ENCODE results near the gene RELN. TPM values are rescaled to one million over a fixed set of nuclear protein-coding genes. Genes with fewer than 3 reads are reported as not detected.

The RELN gene
- total RNA-seq, 1 donor from 2014 or later = 5.4 TPM

DNA sequence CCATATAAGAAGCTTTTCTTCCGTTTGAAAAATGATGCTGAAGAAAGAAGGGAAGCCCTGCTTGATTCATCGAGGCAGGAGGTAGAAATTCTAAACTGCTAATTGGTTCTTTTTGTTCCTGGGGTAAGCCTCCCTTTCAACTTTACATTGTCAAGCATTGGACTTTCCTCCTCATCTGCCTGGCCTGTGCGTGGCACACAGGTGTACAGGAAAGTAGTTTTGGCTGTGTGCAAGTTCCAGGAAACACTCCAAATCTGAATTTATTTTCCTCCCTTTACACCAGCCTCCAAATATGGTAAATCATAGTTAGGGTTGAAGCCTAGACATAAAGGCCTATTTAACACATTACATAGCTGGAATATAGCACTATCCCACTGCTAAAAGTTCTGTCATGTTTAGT, 18.2 kb upstream of the RELN start:
- Mint-ChIP-seq H3K27me3 (no peaks in the 10 kb centered on the region), H3K4me3 (ENCODE audit: low read depth) (no peak overlapping the region), H3K4me1 (ENCODE audit: low read depth) (peaks cover 8% of the 10 kb centered on the region), H3K27ac (no peak overlapping the region), H3K36me3 (ENCODE audit: insufficient read depth) (no peaks in the 10 kb centered on the region), H3K9me3 (ENCODE audit: low read depth) (peaks cover 4% of the 10 kb centered on the region)
- TF ChIP-seq, protein P1, sequence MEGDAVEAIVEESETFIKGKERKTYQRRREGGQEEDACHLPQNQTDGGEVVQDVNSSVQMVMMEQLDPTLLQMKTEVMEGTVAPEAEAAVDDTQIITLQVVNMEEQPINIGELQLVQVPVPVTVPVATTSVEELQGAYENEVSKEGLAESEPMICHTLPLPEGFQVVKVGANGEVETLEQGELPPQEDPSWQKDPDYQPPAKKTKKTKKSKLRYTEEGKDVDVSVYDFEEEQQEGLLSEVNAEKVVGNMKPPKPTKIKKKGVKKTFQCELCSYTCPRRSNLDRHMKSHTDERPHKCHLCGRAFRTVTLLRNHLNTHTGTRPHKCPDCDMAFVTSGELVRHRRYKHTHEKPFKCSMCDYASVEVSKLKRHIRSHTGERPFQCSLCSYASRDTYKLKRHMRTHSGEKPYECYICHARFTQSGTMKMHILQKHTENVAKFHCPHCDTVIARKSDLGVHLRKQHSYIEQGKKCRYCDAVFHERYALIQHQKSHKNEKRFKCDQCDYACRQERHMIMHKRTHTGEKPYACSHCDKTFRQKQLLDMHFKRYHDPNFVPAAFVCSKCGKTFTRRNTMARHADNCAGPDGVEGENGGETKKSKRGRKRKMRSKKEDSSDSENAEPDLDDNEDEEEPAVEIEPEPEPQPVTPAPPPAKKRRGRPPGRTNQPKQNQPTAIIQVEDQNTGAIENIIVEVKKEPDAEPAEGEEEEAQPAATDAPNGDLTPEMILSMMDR (IDR thresholded peaks at IDR 0.05; ENCODE audit: unreplicated experiment) = no peak
- no peak for DNase-seq (ENCODE audit: low spot score, unreplicated experiment)

DNA sequence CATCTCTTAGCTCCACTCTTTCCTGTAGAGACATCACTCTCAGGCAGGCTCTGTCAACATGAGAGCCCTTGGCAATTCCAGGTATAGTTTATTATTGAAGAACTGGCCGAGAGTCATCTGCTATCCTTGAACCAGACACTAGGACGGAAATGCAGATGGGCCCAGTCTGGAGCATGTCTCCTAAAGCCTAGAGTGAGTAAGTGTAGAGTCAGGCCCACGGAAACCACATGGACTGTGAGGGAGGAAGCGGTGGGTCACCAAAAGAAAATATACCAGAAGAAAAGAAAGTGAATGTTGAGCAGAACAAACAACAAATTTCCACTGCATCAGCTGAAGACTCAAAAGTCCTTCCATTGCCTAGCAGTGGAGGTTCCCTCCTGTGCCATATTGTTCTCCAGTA, 15.7 kb upstream of the RELN start:
- H3K36me3 Mint-ChIP-seq (ENCODE audit: insufficient read depth) = no peaks in the 10 kb centered on the region

DNA sequence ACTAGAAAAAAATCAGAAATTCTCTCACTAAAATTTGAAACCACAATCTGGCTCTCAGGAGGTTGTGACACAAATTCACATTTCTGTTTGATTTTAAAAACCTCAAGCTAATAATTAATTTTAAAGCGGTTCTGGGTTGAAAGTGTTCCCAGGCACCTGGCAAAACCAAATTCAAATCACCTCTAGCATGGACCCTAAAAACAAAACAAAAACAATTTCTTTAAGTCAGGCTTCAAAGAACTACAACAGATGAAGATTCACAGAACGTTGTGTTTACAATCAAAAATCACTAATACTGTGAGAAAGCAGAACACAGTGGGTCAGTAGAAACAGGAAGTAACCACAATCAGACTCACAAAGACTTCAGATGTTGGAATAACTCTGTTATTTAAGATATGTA, 7.2 kb upstream of the RELN start:
- TF ChIP-seq, protein P1 (IDR thresholded peaks at IDR 0.05; ENCODE audit: unreplicated experiment) = no peak
- Mint-ChIP-seq H3K9me3 (ENCODE audit: low read depth) (no peaks in the 10 kb centered on the region), H3K4me1 (ENCODE audit: low read depth) (no peaks in the 10 kb centered on the region), H3K27ac (no peak overlapping the region), H3K4me3 (ENCODE audit: low read depth) (no peak overlapping the region), H3K27me3 (peaks cover 16% of the 10 kb centered on the region), H3K36me3 (ENCODE audit: insufficient read depth) (no peaks in the 10 kb centered on the region)
- DNase-seq (ENCODE audit: low spot score, unreplicated experiment) = no peak

More for the DNA sequence above, 15.7 kb upstream of the RELN start:
- H3K4me1 Mint-ChIP-seq (ENCODE audit: low read depth) = peaks cover 6% of the 10 kb centered on the region
- H3K27me3 Mint-ChIP-seq = no peaks in the 10 kb centered on the region
- no peak for DNase-seq (ENCODE audit: low spot score, unreplicated experiment)
- H3K4me3 Mint-ChIP-seq (ENCODE audit: low read depth) = no peak overlapping the region
- TF ChIP-seq, protein P1 (IDR thresholded peaks at IDR 0.05; ENCODE audit: unreplicated experiment) = no peak
- no peak overlapping the region for H3K27ac Mint-ChIP-seq
- H3K9me3 Mint-ChIP-seq (ENCODE audit: low read depth) = peaks cover 4% of the 10 kb centered on the region

DNA sequence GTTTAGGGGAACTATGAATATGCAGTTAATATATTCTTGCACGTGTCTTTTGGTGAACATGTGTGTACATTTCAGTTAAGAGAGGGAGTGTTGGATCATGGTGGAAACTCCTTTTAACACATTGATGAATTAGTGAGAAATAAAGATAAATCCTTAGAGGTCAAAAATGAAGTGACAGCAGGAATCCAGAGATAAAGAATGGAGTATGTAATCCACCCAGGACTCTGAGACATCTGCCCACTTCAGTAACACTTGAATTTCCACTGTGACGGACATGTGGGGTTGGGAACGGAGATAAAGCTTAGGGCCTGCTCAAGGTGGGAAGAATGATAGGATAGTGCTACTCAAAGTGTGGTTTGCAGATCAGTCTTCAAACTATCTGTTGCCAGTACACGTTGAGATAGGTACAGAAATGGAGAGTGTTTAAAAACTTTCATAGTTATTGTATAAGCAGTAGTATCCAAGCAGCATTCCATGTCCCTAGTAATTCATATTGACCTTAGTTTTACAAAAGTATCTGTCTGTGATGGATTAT, 6.6 kb upstream of the RELN start:
- TF ChIP-seq, protein P1 (IDR thresholded peaks at IDR 0.05; ENCODE audit: unreplicated experiment) = no peak
- no peak overlapping the region for H3K4me3 Mint-ChIP-seq (ENCODE audit: low read depth)

DNA sequence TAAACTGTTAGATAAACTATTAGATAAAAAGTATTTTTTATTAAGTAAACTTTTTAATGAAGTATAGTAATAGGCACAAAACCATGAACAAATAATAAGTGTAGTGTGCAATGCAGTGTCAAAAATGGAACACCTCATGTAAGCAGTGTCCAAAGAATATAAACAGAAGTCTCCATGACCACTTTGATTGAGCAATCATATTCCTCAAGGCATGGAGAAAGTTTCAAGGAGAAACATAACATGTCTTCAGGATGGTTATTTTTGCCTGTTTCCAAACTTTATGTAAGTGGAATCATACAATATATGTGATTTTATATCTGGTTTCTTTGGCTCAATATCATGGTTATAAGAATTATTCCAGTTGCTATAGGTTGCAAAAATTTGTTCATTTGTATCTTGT, 6.1 kb upstream of the RELN start:
- H3K27me3 Mint-ChIP-seq = peaks cover 26% of the 10 kb centered on the region
- TF ChIP-seq, protein P1 (IDR thresholded peaks at IDR 0.05; ENCODE audit: unreplicated experiment) = no peak
- no peak overlapping the region for H3K27ac Mint-ChIP-seq

More for the DNA sequence above, 6.6 kb upstream of the RELN start:
- no peaks in the 10 kb centered on the region for H3K4me1 Mint-ChIP-seq (ENCODE audit: low read depth)
- DNase-seq (ENCODE audit: low spot score, unreplicated experiment) = no peak
- no peaks in the 10 kb centered on the region for H3K36me3 Mint-ChIP-seq (ENCODE audit: insufficient read depth)
- no peak overlapping the region for H3K27ac Mint-ChIP-seq
- H3K27me3 Mint-ChIP-seq = peaks cover 21% of the 10 kb centered on the region
- H3K9me3 Mint-ChIP-seq (ENCODE audit: low read depth) = no peaks in the 10 kb centered on the region

More for the DNA sequence above, 6.1 kb upstream of the RELN start:
- Mint-ChIP-seq H3K36me3 (ENCODE audit: insufficient read depth) (no peaks in the 10 kb centered on the region), H3K4me3 (ENCODE audit: low read depth) (no peak overlapping the region), H3K4me1 (ENCODE audit: low read depth) (peaks cover under 1% of the 10 kb centered on the region), H3K9me3 (ENCODE audit: low read depth) (no peaks in the 10 kb centered on the region)
- DNase-seq (ENCODE audit: low spot score, unreplicated experiment) = no peak

Data from progenitor cell of endocrine pancreas (in vitro differentiated cells).